Activated B cell treated with CpG ODN at 0.5 μM for 24 hours (primary cell): ENCODE data around the gene TMEM134. TPM values are rescaled to one million over a fixed set of nuclear protein-coding genes. Genes with fewer than 3 reads are reported as not detected.
A peak's percentile ranks its signal among the peaks of the same experiment; 100 is the strongest.
"Not testable (repeated sequence)": the region's sequence is repeated elsewhere in the genome, so short reads cannot be mapped to it uniquely, and the experiment has no call there.

Experiments
- ATAC-seq: fragments of 200-7000 bp; cut with Tn5 transposase; one replicate; pipeline ENCODE4 v1.10.0; 2021; ENCODE audit warnings: low read depth, mild to moderate bottlenecking, moderate library complexity
- CTCF ChIA-PET: fragments of 350-600 bp; sonication (Branson Sonifier 250); formaldehyde crosslinking; loops from one replicate; lab custom pipeline; 2021; ENCODE audit warnings: antibody characterized with exemption; lab: Charles Lee
- POLR2A ChIA-PET: fragments of 350-600 bp; sonication (Branson Sonifier 250); formaldehyde crosslinking; loops from one replicate; lab custom pipeline; 2021; ENCODE audit warnings: antibody characterized with exemption; lab: Charles Lee
- DNase-seq: peaks from one replicate; pipeline ENCODE4 v3.0.0; 2022
- H3K27ac Mint-ChIP-seq: one replicate; pipeline ENCODE4 v1.8.0; 2020; ENCODE audit warnings: mixed read lengths
- H3K27me3 Mint-ChIP-seq: one replicate; pipeline ENCODE4 v1.8.0; 2021; ENCODE audit warnings: mixed read lengths
- H3K36me3 Mint-ChIP-seq: one replicate; pipeline ENCODE4 v1.8.0; 2021; ENCODE audit warnings: low read depth, mixed read lengths
- H3K4me1 Mint-ChIP-seq: one replicate; pipeline ENCODE4 v1.8.0; 2021; ENCODE audit warnings: mixed read lengths
- H3K4me3 Mint-ChIP-seq: one replicate; pipeline ENCODE4 v1.8.0; 2020; ENCODE audit warnings: mild to moderate bottlenecking, mixed read lengths
- H3K9me3 Mint-ChIP-seq: one replicate; pipeline ENCODE4 v1.8.0; 2020; ENCODE audit warnings: mixed read lengths
- intact Hi-C: fragments of 100-400 bp; cut with micrococcal nuclease; formaldehyde crosslinking; loops from one replicate; pipeline ENCODE4 v1.15.1; 2024
- total RNA-seq: library from RNA; stranded (reverse); gene quantifications from 2 replicates; pipeline ENCODE4 v1.2.3, GENCODE V29; 2022
- TF ChIP-seq, protein P1 (sequence below): fragments of 200-600 bp; IDR thresholded peaks from one replicate; pipeline ENCODE4 v1.8.0; 2022; ENCODE audit warnings: antibody characterized with exemption, mild to moderate bottlenecking

TMEM134 gene
- total RNA-seq, 1 donor from 2014 or later: 83.5 TPM

DNA sequence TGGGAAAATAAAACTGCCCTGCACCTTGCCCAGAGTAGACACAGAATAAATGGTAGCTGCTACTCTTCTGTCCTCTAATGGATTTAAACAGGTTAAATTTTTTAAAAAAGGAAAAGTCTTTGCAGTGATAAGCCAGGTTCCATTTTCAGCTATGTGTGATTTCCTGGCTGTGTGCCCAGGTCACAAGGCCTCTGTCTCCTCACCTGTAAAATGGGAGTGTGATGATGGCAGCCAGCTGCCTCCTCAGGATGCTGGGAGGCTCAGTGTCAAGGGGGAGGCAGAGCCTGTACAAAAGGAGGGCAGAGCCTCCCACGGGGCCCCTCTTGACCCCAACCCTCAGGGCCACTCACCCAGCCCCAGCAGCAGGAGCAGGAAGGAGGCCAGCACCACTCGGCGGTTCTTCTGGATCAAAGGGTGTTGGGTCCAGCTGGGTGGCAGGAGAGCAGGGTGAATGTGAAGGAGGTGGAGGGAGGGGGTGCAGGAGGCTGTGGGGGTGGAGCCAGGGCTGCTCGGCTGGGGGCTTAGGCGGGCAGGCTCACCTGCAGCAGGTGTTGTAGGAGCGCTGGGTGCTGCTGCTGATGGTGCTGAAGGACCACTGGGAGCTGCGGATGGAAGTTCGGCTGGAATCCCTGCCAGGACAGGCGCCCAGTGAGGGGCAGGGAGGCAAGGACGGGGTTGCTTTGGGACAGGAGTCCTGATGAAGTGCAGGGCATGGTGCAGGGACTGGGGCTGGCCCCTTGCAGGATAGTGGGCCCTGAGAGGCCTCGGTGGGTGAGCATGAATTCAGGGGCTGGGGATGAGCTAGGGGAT is 1.9 kb downstream of the TMEM134 start:
- Mint-ChIP-seq H3K9me3 (no peaks in the 10 kb centered on the region), H3K4me1 (peaks cover 63% of the 10 kb centered on the region), H3K27ac (peak overlapping the region; percentile 91), H3K27me3 (no peaks in the 10 kb centered on the region), H3K4me3 (peak overlapping the region; percentile 89), H3K36me3 (peaks cover 11% of the 10 kb centered on the region)
- ATAC-seq (no peak), DNase-seq (no peak)
- intact Hi-C loops: no loop called here
- TF ChIP-seq, protein P1, sequence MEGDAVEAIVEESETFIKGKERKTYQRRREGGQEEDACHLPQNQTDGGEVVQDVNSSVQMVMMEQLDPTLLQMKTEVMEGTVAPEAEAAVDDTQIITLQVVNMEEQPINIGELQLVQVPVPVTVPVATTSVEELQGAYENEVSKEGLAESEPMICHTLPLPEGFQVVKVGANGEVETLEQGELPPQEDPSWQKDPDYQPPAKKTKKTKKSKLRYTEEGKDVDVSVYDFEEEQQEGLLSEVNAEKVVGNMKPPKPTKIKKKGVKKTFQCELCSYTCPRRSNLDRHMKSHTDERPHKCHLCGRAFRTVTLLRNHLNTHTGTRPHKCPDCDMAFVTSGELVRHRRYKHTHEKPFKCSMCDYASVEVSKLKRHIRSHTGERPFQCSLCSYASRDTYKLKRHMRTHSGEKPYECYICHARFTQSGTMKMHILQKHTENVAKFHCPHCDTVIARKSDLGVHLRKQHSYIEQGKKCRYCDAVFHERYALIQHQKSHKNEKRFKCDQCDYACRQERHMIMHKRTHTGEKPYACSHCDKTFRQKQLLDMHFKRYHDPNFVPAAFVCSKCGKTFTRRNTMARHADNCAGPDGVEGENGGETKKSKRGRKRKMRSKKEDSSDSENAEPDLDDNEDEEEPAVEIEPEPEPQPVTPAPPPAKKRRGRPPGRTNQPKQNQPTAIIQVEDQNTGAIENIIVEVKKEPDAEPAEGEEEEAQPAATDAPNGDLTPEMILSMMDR: no peak
- CTCF ChIA-PET: interaction anchor here (1.3 to 1.4 kb wide), 2 partner anchors 17 to 48 kb away, joined by 3 read pairs; no protein-coding TSS in a partner anchor
- POLR2A ChIA-PET: interaction anchor here (0.6 to 33.4 kb wide), 12 partner anchors 8 to 856 kb away, joined by 3 to 1417 read pairs (median 8); partner anchors contain the start of genes AIP, CORO1B, PPP1CA and PTPRCAP

DNA sequence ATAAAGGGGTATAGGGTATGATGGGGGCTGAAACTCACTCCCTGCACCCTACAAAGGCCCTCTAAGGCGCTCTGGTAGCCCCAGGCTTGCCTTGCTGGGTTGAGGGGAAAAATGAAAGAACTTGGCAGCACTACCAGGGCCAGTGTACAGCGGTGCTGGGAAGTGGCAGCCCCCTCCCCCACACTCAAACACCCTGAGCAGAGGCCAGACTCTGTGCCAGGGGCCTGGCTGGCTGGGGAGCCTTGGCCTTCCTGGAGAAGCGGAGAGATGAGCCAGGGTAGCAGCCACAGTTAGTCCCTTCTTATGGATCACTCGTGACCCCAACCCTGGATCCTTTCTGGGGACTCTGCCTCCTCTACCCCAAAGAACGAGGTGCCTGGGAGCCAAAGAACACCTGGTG is 2.7 kb downstream of the TMEM134 start:
- Mint-ChIP-seq H3K4me3 (no peak overlapping the region), H3K36me3 (peaks cover 11% of the 10 kb centered on the region), H3K9me3 (no peaks in the 10 kb centered on the region), H3K27me3 (no peaks in the 10 kb centered on the region), H3K4me1 (peaks cover 68% of the 10 kb centered on the region), H3K27ac (peak overlapping the region; percentile 63)
- ChIA-PET POLR2A (interaction anchor here (0.7 to 33.4 kb wide), 10 partner anchors 7 to 227 kb away, joined by 3 to 1417 read pairs (median 13); partner anchors contain the start of genes CORO1B, PPP1CA, PTPRCAP and RPS6KB2), CTCF (interaction anchor here (1.7 kb wide), 1 partner anchor 65 kb away, joined by 6 read pairs; the partner anchor contains the start of gene PPP1CA)
- TF ChIP-seq, protein P1: no peak
- DNase-seq: no peak
- intact Hi-C loops: no loop called here
- ATAC-seq: no peak

DNA sequence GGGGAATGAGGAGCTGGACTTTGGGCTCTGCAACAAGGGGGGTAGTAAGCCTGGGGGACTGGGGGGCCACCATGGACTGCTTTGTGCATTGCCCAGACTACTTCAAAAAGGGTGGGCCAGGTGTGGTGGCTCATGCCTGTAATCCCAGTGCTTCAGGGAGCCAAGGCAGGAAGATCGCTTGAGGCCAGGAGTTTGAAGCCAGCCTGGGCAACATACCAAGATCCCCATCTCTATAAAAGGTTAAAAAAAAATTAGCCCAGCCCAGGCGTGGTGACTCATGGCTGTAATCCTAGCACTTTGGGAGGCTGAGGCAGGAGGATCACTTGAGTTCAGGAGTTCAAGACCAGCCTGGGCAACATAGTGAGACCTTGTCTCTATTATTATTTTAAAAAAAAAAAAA is 3.5 kb downstream of the TMEM134 start:
- H3K27ac Mint-ChIP-seq: peak overlapping the region; percentile 94
- peak overlapping the region; percentile 88 for H3K4me3 Mint-ChIP-seq
- ATAC-seq, intact Hi-C loops, H3K27me3 Mint-ChIP-seq, H3K9me3 Mint-ChIP-seq, DNase-seq: not testable (repeated sequence)
- H3K36me3 Mint-ChIP-seq: peaks cover 11% of the 10 kb centered on the region
- ChIA-PET CTCF (interaction anchor here (0.7 to 1.7 kb wide), 3 partner anchors 28 to 64 kb away, joined by 3 to 6 read pairs (median 3); partner anchors contain the start of genes PPP1CA and PTPRCAP), POLR2A (interaction anchor here (0.7 to 33.4 kb wide), 16 partner anchors 18 to 226 kb away, joined by 3 to 1417 read pairs (median 4); partner anchors contain the start of genes AIP, CLCF1, CORO1B and POLD4)
- H3K4me1 Mint-ChIP-seq: peaks cover 75% of the 10 kb centered on the region

DNA sequence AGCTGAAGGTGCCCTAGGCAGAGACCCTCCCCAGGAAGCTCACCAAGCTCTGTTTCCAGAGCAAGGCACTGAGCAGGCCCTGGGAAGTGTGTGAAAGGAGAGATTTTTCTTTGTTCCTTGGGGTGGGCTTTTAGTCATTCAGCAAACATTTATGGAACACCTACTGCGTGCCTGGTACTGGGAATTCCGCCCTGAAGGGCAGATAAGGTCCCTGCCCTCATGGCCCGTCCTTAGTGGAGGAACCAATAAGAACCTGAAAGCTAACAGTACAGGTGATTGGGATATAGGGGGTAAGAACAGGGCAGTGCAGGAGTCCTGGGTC is 3.9 kb downstream of the TMEM134 start:
- no peaks in the 10 kb centered on the region for H3K9me3 Mint-ChIP-seq
- ChIA-PET CTCF (interaction anchor here (0.7 to 1.7 kb wide), 3 partner anchors 27 to 64 kb away, joined by 3 to 6 read pairs (median 3); partner anchors contain the start of genes PPP1CA and PTPRCAP), POLR2A (interaction anchor here (0.7 to 33.4 kb wide), 19 partner anchors 14 to 225 kb away, joined by 3 to 1417 read pairs (median 4); partner anchors contain the start of genes AIP, CLCF1, CORO1B and POLD4)
- H3K36me3 Mint-ChIP-seq: peaks cover 11% of the 10 kb centered on the region
- DNase-seq (no peak), ATAC-seq (no peak)
- H3K4me3 Mint-ChIP-seq: peak overlapping the region; percentile 88
- H3K4me1 Mint-ChIP-seq: peaks cover 76% of the 10 kb centered on the region
- TF ChIP-seq, protein P1: no peak
- peak overlapping the region; percentile 94 for H3K27ac Mint-ChIP-seq
- intact Hi-C loops: no loop called here
- no peaks in the 10 kb centered on the region for H3K27me3 Mint-ChIP-seq

DNA sequence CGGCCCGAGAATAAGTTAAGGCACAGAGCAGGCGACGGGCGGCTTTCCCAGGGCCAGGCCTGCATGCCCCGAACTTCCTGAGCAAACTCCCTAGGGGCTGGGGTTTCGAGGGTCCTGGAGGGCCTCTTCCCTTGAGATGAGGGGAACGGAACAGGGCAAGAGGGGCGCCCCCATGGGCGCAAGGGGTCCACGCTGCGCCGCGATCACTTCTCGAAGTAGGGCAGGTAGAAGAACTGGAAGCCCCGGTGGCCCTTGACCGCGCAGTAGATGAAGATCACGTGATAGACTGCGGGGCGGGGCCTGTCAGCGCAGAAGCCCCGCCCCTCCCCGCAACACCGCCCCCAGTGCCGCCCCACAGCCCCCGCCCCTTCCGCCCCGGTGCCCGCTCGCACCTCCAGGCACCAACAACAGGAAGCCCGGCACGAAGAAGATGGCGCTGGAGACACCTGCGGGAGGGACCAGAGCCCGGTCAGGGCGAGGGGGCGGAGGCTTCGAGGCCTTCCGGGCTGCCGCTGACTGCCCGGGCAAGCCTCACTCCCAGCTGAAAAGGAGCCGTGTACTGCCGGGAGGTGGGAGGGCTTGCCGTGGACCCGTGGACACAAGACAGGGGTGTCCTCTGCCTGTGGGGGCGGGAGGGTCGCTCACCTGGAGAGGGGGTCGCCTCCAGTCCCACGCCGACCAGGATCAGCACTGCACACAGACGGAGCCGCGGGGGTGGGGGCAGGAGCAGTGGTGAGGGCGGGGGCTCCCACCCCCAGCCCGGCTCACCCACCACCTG is 4.5 kb downstream of the TMEM134 start:
- ATAC-seq: peak; percentile 71
- Mint-ChIP-seq H3K9me3 (no peaks in the 10 kb centered on the region), H3K36me3 (peaks cover 11% of the 10 kb centered on the region), H3K27ac (peak overlapping the region; percentile 94), H3K4me1 (peaks cover 77% of the 10 kb centered on the region), H3K4me3 (peak overlapping the region; percentile 88), H3K27me3 (no peaks in the 10 kb centered on the region)
- intact Hi-C loops: loop anchor here (1.0 kb wide), 8 partner anchors 18 to 111 kb away; partner anchors contain the start of genes CDK2AP2, POLD4, PPP1CA and PTPRCAP
- peak; percentile 83 for DNase-seq
- TF ChIP-seq, protein P1: no peak
- CTCF ChIA-PET: interaction anchor here (0.7 to 1.7 kb wide), 3 partner anchors 27 to 63 kb away, joined by 3 to 6 read pairs (median 3); partner anchors contain the start of genes PPP1CA and PTPRCAP
- POLR2A ChIA-PET: interaction anchor here (0.7 to 33.4 kb wide), 19 partner anchors 15 to 225 kb away, joined by 3 to 1417 read pairs (median 4); partner anchors contain the start of genes AIP, CLCF1, CORO1B and POLD4
